ACC112 (cell line): Measurements from ENCODE around the gene KLHL22.

Source experiments
- H2AFZ ChIP-seq: fragments of 200-600 bp; sonication (generic); one replicate; pipeline ENCODE4 v1.6.0; 2017; ENCODE audit warnings: antibody characterized with exemption, low read length; ENCODE audit not compliant: unreplicated experiment
- H3K27ac ChIP-seq: fragments of 200-600 bp; sonication (generic); 2 replicates; pipeline ENCODE4 v1.5.1; 2014; ENCODE audit warnings: low read depth, mild to moderate bottlenecking, antibody characterized with exemption, low read length, moderate library complexity
- H3K27me3 ChIP-seq: fragments of 200-600 bp; sonication (generic); 2 replicates; pipeline ENCODE4 v1.6.1; 2014; ENCODE audit warnings: mild to moderate bottlenecking, antibody characterized with exemption, low read length, moderate library complexity, mixed read lengths; ENCODE audit not compliant: insufficient read depth
- H3K36me3 ChIP-seq: fragments of 200-600 bp; sonication (generic); 2 replicates; pipeline ENCODE4 v1.6.1; 2016; ENCODE audit warnings: mild to moderate bottlenecking, antibody characterized with exemption, low read length, moderate library complexity, mixed read lengths; ENCODE audit not compliant: insufficient read depth
- H3K4me1 ChIP-seq: fragments of 200-600 bp; sonication (generic); one replicate; pipeline ENCODE4 v1.6.1; 2016; ENCODE audit warnings: low read length, mixed read lengths; ENCODE audit not compliant: insufficient read depth, unreplicated experiment, control insufficient read depth
- H3K4me3 ChIP-seq: fragments of 200-600 bp; sonication (generic); 2 replicates; pipeline ENCODE4 v1.5.1; 2014; ENCODE audit warnings: mild to moderate bottlenecking, low read depth, low read length
- H3K79me2 ChIP-seq: fragments of 200-600 bp; sonication (generic); one replicate; pipeline ENCODE4 v1.6.0; 2016; ENCODE audit warnings: low read length; ENCODE audit not compliant: control insufficient read depth, unreplicated experiment, insufficient read depth

KLHL22 gene

DNA sequence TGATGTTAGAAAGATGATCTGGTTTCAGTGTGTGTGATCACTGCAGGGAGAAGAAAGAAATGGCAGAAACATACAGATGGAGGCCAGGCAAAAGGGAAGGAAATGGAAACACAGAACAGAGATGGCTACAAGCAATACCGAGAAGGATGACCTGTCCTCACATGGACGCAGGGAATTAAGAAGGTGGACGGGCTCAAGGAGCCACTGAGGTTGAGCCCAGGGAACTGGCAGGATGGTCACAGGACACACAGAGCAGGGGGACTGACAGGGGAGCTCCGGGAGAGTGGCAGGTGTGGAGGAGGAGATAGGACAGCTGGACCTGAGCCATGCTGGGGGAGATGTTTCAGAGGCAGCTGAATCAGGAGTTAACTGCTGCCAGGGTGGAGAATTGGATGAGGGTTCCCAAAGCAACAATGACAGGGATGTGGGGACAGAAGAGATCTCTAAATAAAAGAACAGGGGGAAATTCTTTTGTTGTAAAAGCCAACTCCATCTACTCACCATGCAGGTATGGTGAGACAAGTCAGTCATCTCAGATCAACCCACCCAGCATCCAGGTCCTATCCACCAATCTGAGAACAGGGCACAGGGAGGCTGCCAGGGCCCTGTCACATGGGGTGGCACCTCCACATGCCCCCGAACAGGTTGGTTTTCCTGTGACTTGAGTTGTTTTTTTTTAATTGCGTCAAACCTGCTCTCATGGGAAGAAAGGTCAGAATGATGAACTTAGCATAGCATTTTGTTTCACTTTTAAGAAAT is 26.3 kb downstream of the KLHL22 start:
- no peak overlapping the region for H2AFZ ChIP-seq
- no peak overlapping the region for H3K4me3 ChIP-seq
- no peaks in the 10 kb centered on the region for H3K79me2 ChIP-seq
- no peaks in the 10 kb centered on the region for H3K4me1 ChIP-seq
- no peaks in the 10 kb centered on the region for H3K36me3 ChIP-seq
- H3K27me3 ChIP-seq: no peaks in the 10 kb centered on the region
- no peak overlapping the region for H3K27ac ChIP-seq

GRCh38 chr22:20466659-20467379 is 28.8 kb downstream of the KLHL22 start:
- H3K36me3 ChIP-seq: no peaks in the 10 kb centered on the region
- H3K79me2 ChIP-seq: no peaks in the 10 kb centered on the region
- no peaks in the 10 kb centered on the region for H3K4me1 ChIP-seq
- H3K27ac ChIP-seq: no peak overlapping the region
- H2AFZ ChIP-seq: no peak overlapping the region
- H3K4me3 ChIP-seq: no peak overlapping the region
- H3K27me3 ChIP-seq: no peaks in the 10 kb centered on the region

DNA sequence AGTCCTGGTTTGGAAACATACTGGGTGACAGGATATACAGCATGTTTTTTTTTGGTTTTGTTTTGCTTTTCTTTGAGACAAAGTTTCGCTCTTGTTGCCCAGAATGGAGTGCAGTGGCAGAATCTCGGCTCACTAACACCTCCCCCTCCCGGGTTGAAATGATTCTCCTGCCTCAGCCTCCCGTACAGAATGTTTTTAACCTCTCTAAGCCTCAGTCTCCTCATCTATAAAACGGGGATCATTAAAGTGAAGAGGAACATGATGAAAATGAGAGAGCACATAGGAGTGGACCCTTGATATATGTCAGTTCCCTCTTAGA is 29.9 kb downstream of the KLHL22 start:
- H3K27ac ChIP-seq: no peak overlapping the region
- H3K4me3 ChIP-seq: no peak overlapping the region
- H3K36me3 ChIP-seq: no peaks in the 10 kb centered on the region
- H3K27me3 ChIP-seq: no peaks in the 10 kb centered on the region
- H3K4me1 ChIP-seq: no peaks in the 10 kb centered on the region
- no peak overlapping the region for H2AFZ ChIP-seq
- H3K79me2 ChIP-seq: no peaks in the 10 kb centered on the region

- Histone ChIP-seq H2AFZ (no peak overlapping the region), H3K27me3 (no peaks in the 10 kb centered on the region), H3K4me1 (no peaks in the 10 kb centered on the region), H3K27ac (no peak overlapping the region), H3K36me3 (no peaks in the 10 kb centered on the region), H3K4me3 (no peak overlapping the region), H3K79me2 (no peaks in the 10 kb centered on the region)
Observed at GRCh38 chr22:20464912-20465758, 30.5 kb downstream of the KLHL22 start.

- Histone ChIP-seq H2AFZ (no peak overlapping the region), H3K4me1 (no peaks in the 10 kb centered on the region), H3K79me2 (no peaks in the 10 kb centered on the region), H3K27ac (no peak overlapping the region), H3K36me3 (no peaks in the 10 kb centered on the region), H3K27me3 (no peaks in the 10 kb centered on the region), H3K4me3 (no peak overlapping the region)
Observed at GRCh38 chr22:20464096-20464614, 31.4 kb downstream of the KLHL22 start.

GRCh38 chr22:20463324-20464095 is 32.1 kb downstream of the KLHL22 start:
- Histone ChIP-seq H3K4me3 (no peak overlapping the region), H2AFZ (no peak overlapping the region), H3K27me3 (no peaks in the 10 kb centered on the region), H3K36me3 (no peaks in the 10 kb centered on the region), H3K27ac (no peak overlapping the region), H3K79me2 (no peaks in the 10 kb centered on the region), H3K4me1 (no peaks in the 10 kb centered on the region)

DNA sequence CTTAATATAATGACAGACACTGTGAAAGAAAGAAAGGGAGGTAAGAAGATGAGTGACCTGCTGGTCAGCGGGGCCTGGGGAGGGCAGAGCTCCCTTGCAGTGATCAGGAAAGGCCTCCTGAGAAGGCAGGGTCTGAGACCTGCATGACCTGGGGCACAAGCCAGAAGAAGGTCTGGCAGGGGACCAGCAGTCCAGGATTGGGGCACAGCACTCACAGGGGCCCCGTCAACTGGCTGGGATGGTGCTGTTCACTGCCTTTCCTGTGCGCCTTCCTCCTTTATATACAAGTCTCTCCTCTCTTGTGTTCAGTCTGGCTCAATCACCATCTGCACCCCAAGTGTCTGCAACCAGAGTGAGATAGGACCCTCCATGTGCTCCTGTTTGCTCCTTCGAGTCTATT is 35.7 kb downstream of the KLHL22 start:
- Histone ChIP-seq H2AFZ (no peak overlapping the region), H3K79me2 (no peaks in the 10 kb centered on the region), H3K27ac (no peak overlapping the region)

GRCh38 chr22:20459152-20459542 is 36.4 kb downstream of the KLHL22 start:
- Histone ChIP-seq H3K27ac (no peak overlapping the region), H3K27me3 (no peaks in the 10 kb centered on the region), H3K4me1 (peaks cover 4% of the 10 kb centered on the region), H3K36me3 (no peaks in the 10 kb centered on the region), H3K79me2 (no peaks in the 10 kb centered on the region), H2AFZ (no peak overlapping the region), H3K4me3 (no peak overlapping the region)

More for the DNA sequence above, 35.7 kb downstream of the KLHL22 start:
- H3K4me3 ChIP-seq: no peak overlapping the region
- peaks cover 4% of the 10 kb centered on the region for H3K4me1 ChIP-seq
- no peaks in the 10 kb centered on the region for H3K36me3 ChIP-seq
- no peaks in the 10 kb centered on the region for H3K27me3 ChIP-seq

- Histone ChIP-seq H3K27me3 (no peaks in the 10 kb centered on the region), H3K27ac (no peak overlapping the region), H3K36me3 (no peaks in the 10 kb centered on the region)
Observed at GRCh38 chr22:20458530-20459151, 37.0 kb downstream of the KLHL22 start.

More at GRCh38 chr22:20458530-20459151, 37.0 kb downstream of the KLHL22 start:
- no peak overlapping the region for H3K4me3 ChIP-seq
- H3K4me1 ChIP-seq: peaks cover 4% of the 10 kb centered on the region
- no peaks in the 10 kb centered on the region for H3K79me2 ChIP-seq
- no peak overlapping the region for H2AFZ ChIP-seq
